Activated effector memory CD4-positive, alpha-beta T cell treated with anti-CD3 and anti-CD28 coated beads, Interleukin-2, amount 50 U/mL, for 16 hours (primary cell): ENCODE data around the gene DDX41.
"Not testable (repeated sequence)": the region's sequence is repeated elsewhere in the genome, so short reads cannot be mapped to it uniquely, and the experiment has no call there.

ENCODE experiments used
- DNase-seq: peaks from one replicate; pipeline ENCODE4 v3.0.0-alpha.2; 2020

Gene DDX41

DNA sequence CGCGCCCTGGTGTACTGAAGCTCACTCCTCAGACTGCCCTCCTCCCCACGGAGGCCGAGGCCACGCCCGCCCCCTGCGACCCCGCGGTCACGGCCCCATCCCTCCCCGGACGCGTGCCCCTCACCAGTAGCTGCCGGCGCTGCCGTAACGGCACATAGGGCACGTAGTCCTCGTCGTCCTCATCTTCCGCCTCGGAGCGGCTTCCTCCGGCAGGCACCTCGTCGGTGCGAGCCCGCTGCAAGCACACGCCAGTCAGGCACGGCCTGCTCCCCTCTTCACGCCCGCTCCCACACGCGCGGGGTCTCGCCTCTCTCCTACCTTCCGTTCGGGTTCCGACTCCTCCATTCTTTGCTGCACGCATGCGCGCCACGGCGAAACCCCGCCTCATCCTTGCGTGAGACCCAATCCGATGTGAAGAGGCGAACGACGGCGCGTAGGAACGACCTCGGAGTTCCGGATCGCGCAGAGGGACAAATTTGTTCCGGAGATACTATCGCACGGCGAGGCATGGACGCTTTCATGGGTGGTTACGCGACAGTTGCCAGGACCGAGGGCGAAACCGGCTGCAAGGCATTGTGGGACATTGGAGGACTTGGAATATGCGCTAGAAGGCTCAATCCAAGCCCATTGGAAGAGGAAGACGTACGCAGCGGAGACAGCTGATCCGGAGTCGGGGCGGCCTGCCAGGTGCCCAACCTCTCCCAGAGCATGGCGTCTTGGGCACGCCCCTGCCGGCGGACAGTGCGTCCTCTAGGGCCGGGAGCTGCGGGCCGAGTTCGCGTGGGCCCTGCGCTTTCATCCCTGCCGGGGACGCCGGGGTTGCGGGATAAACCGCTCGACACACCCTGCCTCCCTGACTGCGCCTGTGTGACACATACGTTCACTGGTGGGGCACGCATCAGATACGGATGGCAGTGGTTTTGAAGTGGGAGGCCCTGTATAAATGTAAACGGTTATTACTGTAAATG lies at the start of gene DDX41:
Gene DDX41 (minus strand): TSS at position 361 of the 968 bp plus-strand sequence. CDS start 16 bp downstream, at position 345.
- DNase-seq: peak; percentile 98

DNA sequence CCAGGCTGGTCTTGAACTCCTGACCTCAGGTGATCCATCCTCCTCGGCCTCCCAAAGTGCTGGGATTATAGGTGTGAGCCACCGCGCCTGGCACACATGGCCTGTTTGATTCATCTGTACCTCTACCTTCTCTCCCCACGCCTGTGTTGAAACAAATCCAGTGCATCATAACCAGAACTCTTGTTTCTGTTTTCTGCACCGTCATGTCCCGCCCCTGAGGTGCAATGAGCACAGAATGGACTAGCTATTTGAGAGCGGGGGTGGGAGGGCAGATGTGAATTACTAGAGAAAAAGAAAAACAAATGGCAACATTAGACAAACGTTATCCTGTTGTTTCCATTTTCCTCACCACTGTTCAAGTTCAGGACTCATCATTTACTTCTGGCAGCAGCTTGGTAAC lies 48.3 kb upstream of the DDX41 start:
- DNase-seq: no peak

DNA sequence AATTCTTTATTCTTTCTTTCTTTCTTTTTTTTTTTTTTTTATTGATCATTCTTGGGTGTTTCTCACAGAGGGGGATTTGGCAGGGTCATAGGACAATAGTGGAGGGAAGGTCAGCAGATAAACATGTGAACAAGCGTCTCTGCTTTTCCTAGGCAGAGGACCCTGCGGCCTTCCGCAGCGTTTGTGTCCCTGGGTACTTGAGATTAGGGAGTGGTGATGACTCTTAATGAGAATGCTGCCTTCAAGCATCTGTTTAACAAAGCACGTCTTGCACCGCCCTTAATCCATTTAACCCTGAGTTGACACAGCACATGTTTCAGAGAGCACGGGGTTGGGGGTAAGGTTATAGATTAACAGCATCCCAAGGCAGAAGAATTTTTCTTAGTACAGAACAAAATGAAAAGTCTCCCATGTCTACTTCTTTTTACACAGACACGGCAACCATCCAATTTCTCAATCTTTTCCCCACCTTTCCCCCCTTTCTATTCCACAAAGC lies 42.7 kb upstream of the DDX41 start:
- DNase-seq: not testable (repeated sequence)

DNA sequence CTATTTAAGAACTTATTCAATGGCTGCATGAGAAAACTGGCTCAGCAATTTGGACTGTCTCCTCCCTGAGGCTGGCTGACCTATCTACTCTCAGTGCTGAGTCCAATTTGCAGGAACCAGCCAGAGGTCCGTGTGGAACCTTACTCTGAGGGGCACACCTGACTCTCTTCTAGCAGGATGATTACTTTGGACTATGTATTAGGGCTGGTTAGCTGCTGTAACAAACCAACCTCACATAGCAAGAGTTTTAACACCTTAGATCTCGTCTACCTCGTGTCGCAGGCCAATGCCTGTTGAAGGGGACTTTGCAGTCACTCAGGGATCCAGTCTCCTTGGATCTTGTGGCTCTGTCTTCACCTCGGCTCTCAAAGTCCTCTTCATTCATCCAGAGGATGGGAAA lies 41.0 kb upstream of the DDX41 start:
- no peak for DNase-seq

DNA sequence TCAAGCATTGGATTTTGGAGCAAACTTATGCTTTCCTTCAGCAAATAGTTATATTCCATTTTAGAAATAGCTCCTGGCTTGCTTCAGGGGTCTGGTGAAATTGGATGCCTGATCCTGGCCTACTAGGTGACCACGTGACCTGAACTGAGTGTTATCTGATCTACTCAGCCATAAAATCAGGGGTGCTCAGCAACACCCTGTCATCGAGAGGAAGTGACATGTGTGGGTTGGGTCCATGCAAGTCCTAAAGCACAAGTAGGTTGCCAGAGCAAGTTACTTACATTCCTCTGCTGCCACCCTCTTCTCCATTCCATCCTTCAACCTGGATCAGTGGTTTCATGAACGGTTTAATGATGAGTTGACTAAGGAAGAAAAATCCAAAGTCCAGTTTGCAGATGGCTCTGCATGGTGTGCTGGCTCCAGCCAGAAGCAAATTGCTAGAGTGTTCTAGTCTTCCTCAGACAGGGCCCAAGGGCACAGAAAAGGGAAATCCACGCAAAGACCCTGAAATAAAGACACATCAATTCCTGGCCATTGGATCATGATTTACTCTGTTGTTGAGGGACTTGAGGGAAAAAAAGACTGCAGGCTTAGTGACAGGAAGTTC lies 40.4 kb upstream of the DDX41 start:
- no peak for DNase-seq

DNA sequence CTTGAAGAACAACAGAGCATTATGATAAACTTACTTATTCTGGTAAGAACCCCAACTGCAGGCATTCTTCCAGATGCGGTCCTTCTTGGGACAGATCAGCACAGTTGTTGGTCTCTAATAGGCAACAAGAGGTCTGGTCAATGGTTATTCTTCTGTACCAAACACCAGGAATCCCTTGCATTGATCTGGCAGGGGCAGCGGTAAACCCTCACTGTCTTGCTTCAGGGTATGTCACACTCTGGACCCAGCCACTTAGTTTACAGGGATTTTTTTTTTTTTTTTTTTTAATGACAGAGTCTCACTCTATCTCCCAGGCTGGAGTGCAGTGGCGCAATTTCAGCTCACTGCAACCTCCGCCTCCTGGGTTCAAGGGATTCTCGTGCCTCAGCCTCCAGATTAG lies 38.9 kb upstream of the DDX41 start:
- DNase-seq: no peak

DNA sequence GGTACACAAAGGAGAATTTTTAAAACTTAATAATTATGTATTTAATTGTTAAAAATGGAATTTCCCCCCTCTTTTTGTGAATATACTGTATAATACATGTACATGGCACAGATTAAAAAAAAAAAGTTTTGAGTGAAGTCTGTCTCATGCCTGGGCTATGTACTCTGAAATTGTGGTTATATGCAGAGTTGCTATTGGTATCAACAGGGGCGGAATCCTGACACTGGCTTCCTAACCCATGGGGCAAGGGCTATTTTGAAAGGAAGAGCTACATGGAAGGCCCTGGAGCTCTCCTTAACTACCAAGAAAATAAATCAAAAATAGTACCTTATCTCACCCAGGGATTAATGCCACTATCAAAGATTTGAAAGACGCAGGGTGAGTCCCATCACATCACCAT lies 38.5 kb upstream of the DDX41 start:
- DNase-seq: no peak

DNA sequence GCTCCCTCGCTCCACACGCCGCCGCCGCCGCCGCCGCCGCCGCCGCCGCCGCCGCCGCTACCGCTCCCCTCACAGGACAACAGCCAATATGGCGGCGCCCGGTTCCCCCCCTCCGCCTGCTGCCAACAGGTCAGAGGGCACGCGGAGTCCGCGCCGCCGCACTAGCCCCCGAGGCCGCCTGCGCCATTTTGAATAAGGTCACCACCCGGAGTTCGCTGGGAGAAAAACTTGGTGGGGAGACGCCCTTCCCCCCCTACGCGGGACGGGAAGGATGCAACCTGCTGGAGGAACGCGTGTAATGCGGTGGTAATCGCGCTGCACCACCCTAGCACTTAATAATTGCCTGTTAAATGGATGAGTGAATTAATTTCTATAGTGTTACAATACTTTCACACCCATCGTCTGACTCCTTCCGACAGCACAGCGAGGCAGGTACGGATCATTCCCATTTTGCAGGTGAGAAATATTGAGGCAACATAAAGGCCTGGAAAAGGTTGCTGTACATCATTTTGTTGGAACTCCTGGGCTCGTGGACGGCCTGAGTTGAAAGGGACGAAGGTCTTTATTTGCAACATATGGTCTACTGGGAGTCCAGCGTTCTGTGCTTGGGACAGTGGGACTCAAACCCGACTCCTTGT lies 37.8 kb upstream of the DDX41 start, which contains the start of gene FAM193B:
Gene FAM193B (minus strand): TSS at position 90 of the 638 bp plus-strand sequence. CDS start 105 bp downstream, outside the sequence.
- peak; percentile 98 for DNase-seq

DNA sequence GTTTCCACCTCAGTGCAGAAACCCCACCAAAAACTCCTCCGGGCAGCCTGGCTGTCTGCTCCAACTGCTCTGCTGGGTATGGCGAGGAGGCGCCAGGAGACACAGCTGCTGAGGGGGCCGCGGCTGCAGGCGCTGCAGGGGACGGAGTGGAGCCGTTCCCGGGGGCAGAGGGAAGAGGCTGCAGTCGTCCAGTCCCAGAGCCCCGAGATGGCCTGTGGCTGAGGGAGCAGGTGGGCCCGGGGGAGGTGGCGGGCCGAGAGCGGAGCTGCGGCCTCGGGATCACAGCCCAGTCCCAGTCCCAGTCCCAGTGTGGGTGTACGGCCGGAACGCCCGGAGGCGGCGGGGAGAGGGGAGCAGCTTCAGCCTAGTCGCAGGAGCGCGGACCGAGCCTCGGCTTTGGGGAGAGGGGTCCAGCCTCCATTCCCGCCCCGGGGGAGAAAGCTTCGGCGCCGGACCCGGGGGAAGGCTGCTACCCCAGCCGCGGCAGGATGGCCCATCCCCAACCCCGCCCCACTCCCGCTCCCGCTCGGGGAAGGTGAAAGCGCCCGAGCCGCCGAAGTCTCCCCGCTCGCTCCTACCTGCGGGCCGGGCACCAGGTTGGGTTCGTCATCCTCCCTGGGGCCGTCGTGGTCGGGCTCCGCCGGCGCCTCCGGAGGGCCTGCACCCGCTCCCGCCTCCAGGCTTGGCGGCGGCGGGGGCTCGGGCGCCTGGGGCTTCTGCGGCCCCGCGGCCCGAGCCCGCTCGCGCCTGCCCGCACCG lies 37.1 kb upstream of the DDX41 start:
- DNase-seq: peak; percentile 82

DNA sequence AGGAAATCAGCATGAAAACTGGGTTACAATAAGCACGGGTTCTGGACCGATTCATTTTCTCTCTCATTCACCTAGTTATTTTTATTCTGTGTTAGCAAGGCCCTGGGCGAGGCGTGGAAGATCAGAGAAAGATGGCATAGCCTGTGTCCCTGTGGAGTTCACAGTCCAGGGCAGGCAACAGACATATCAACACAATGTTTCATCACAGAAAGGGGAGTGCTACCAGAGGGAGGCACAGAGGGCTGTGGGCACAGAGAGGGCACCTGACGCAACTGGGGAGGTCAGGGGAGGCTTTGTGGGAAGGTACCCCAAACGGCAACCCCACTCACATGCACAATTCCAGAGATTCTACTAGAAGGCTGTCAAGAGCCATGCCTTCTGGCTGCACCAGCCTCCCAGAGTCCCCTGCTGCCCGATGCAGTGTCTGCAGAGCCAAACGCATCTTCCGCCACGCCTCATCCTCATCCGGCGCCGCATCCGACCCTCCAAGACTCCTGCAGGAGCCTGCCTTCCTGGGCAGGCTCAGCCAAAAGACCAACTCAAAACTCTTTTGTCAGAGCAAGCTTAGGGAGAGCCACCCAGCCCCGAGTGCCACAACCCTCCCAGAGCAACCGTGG lies 36.2 kb upstream of the DDX41 start:
- DNase-seq: no peak

DNA sequence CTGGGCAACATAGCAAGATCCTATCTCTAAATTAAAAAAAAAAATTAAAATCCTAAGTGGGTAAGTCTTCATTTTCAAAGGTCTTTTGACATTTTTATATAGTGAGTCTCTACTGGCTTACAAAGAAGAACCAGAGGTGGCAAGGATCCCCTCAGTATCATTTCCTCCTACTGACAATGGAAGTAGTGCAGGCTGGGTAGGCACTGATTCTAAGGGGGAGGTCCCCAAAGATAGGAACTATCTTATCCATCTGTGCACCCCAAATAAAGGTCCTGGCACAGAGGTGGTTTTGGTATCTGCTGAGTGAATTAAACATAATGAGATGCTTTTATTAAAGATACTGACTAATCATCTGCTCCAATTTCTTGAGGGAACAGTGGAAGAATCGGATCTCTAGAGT lies 33.4 kb upstream of the DDX41 start:
- no peak for DNase-seq

DNA sequence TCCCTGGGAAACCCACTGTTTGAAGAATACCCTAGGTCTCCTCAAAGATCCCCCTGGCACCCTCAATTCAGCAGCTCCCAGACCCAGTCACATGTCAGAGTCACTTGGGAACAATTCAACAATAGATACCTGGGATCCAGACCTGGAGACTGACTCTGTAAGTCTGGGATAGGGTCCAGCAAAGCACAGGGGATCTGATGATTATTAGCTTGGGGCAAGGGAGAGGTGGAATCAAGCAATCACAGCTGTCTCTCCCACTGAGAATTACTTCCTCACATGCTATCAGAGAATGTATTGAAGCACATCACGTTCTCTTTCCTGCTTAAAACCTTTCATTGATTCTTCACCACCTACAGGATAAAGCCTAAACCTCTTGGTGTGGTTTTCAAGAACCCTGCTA lies 31.7 kb upstream of the DDX41 start:
- DNase-seq: no peak

DNA sequence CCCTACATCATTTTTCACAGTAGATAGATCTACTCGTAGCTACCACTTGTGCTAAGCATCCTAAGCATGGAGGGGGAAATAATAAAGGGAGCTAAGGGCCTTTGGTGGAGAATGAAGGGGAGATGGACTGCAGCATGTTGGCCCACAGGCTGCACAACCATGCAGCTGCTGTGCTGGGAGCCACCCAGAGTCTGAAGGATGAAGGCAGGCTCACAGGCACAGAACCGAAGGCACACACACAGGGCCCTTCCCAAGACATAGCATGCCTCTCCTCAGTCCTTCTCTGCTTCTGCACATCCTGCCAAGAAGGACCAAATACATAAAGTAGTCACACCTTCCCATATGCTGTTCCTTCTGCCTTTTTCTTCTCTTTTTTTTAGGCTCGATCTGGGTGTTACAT lies 31.0 kb upstream of the DDX41 start:
- DNase-seq: no peak

DNA sequence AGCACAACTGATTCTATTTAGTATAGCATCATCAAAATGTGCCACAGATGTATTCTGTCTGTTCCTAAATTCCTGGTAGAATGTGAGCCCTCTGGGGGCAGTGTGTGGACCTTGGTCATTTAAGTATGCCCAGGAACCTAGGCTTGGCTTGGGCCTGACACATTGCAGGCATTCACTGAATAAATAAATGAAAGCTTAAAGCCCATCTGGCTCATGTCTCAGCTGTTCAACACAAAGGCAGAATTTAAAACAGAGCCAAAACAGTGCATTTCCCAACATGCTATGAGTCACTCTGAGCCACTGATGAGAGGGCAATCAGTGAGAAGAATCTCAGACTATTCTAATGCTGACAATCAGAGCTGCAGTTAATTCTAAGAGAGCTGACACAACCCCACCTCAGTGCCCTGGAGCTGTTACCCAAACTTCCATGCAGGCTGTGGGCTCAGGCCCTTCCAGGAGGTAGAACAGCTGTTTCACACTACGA lies 29.5 kb upstream of the DDX41 start:
- no peak for DNase-seq

DNA sequence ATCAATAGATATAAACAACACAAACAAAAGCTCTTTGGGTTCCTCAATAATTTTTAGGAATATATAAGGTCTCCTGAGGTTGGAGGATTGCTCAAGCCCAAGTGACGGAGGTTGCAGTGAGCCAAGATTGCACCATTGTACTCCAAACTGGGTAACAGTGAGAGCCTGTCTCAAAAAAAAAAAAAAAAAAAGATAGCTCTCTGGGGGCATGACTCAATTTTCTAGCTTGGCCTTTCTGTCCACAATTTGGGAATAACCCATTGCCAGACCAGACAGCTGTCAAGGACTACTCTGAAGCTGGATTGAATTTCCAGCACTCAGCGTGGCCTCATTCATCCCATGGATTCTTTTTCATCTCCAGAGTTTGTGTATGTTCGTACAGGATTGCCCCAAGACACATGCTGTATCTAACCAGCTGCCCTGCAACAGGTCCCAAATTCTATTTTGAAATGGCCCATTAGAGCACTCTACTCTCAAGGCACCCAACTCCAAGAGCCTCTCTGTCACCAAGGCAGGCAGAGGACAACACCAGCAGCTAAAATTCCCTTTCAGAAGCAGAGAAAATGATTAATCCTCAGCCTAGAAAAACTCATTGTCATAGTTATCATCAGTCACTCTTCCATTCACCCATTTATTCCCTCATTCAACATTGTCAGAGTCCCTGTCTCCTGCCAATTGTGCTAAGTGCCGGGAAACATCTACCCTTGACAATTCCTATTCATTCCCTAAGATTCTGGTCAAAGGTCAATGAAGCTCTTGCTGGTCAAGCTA lies 28.9 kb upstream of the DDX41 start:
- DNase-seq: no peak

DNA sequence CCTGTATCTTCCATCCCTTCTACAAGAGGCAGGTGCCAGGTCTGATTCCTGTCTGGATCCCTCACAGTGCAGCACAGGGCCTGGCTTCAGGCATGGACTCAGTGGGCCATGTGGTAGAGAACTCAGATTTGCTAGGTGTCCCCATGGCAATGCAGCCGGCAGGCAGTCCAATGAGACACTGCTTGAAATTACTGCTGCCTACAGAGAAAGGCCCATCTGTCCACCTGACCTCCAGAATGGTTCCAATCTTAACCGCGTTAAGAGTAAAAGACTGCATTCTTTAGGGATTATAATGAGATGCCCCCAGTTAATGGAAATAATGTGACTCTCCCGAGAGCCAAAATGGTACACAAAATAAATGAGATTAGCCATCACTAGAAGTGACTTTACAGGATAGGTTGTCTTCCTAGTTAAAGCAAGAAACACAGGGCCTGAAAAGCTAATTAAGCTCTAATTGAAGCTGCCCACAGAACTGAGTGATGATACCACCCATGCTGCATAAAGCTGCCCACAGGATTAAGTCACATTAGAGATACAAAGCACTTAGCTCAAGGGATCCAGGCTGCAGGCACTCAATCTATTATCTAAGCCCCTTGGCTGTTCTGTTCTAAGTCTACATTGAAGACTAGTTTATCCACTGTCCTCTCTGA lies 26.2 kb upstream of the DDX41 start:
- DNase-seq: no peak

DNA sequence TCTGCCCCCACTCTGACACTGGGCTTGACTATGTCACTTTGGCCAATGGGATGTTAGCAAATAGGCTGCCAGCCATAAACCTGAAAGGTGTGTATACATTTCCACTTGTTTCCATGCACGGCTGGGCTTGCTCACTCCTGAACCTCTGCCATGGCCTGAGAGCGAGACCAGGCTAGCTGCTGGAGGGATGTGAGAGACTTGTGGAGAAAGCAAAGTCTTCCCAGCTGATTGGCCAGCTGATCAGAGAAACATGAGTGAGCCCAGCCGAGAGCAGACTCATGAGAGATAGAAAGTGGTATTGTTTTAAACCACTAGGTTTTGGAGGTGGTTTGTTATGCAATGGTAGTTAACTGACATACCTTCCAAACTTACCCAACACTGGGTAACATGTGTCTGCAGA lies 23.7 kb upstream of the DDX41 start:
- no peak for DNase-seq

DNA sequence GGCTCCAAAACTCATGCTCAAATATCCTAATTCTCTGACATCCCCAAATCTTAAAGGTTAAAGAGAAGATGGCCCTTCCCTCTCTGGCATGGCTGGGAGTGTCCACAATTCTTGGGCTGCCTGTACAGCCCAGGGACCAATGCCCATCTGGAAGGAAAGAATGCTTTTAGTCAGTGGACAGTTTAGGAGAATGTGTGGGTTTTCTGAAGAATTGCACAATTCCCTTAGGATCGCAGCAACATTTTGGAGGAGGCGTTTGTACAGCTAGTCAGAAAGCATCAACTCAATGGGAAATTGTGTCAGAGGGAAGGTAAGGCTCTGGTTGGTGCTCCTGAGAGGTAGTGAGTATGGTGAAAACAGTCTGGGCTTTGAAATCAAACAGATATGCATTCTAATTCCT lies 22.6 kb upstream of the DDX41 start:
- no peak for DNase-seq

DNA sequence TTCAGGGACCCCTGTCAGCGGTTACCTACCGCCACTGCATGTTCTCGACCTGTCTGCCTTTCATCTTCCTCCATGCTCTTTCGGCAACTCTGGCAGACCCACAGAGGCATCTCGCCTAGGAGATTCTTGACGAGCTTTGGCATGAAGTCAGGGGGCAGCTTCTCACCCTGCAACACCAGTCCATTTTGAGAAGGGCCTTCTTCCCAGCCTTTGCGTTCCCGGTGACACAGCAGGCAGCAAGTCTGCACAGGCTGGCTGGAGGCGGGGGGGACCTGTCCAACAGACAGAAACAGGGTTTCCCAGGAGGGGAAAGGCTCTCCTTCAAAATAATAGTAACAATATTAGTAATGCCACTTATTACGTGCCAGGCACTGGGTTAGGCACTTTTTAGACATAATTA lies 22.1 kb upstream of the DDX41 start:
- peak; percentile 24 for DNase-seq
